CD4-positive, CD25-positive, alpha-beta regulatory T cell (primary cell): ENCODE results near the gene RAB40C. TPM values are rescaled to one million over a fixed set of nuclear protein-coding genes. Genes with fewer than 3 reads are reported as not detected.

ENCODE experiments used
- ATAC-seq, 2 donors: fragments of 150-1000 bp; cut with Tn5 transposase; one replicate each; pipeline ENCODE4 v1.10.0; 2021; ENCODE audit warnings: low read depth in 2 of 2, moderate number of reproducible peaks in 2 of 2, moderate library complexity in 1 of 2
- DNase-seq, 3 donors: peaks; one replicate each; pipeline versions ENCODE4 v3.0.0 to v3.0.0-alpha.2; 2012 to 2022; ENCODE audit warnings: mixed read lengths in 1 of 3
- H3K27ac ChIP-seq: one replicate; pipeline ENCODE4 v1.7.0; 2013; ENCODE audit warnings: mild to moderate bottlenecking, low read length; ENCODE audit not compliant: insufficient read depth, poor library complexity, severe bottlenecking
- H3K27me3 ChIP-seq: one replicate; pipeline ENCODE4 v1.7.0; 2013; ENCODE audit warnings: low read length; ENCODE audit not compliant: control insufficient read depth, insufficient read depth
- H3K36me3 ChIP-seq: one replicate; pipeline ENCODE4 v1.7.0; 2013; ENCODE audit warnings: mild to moderate bottlenecking, low read length, moderate library complexity; ENCODE audit not compliant: control insufficient read depth, insufficient read depth
- H3K4me1 ChIP-seq: 2 replicates; pipeline ENCODE4 v1.7.0; 2013; ENCODE audit warnings: mild to moderate bottlenecking, low read length; ENCODE audit not compliant: insufficient read depth, control insufficient read depth, poor library complexity, severe bottlenecking
- H3K4me3 ChIP-seq: one replicate; pipeline ENCODE4 v1.7.0; 2013; ENCODE audit warnings: low read depth, mild to moderate bottlenecking, low read length, moderate library complexity
- H3K9me3 ChIP-seq, 2 experiments: 1 replicate in 1 of 2; 2 replicates in 1 of 2; pipeline ENCODE4 v1.7.0; 2013; ENCODE audit warnings: low read length in 2 of 2, mild to moderate bottlenecking in 1 of 2, moderate library complexity in 1 of 2; ENCODE audit not compliant: control insufficient read depth in 2 of 2
- H3K27ac Mint-ChIP-seq, 3 donors: one replicate each; pipeline ENCODE4 v1.8.0; 2020 to 2022; ENCODE audit warnings: mild to moderate bottlenecking in 3 of 3, mixed read lengths in 3 of 3, moderate library complexity in 2 of 3
- H3K27me3 Mint-ChIP-seq: one replicate; pipeline ENCODE4 v1.8.0; 2022; ENCODE audit warnings: mild to moderate bottlenecking, mixed read lengths
- H3K36me3 Mint-ChIP-seq: one replicate; pipeline ENCODE4 v1.8.0; 2020; ENCODE audit warnings: mixed read lengths
- H3K4me1 Mint-ChIP-seq, 4 donors: one replicate each; pipeline ENCODE4 v1.8.0; 2020 to 2022; ENCODE audit warnings: mixed read lengths in 4 of 4, mild to moderate bottlenecking in 1 of 4
- H3K4me3 Mint-ChIP-seq, 4 donors: one replicate each; pipeline ENCODE4 v1.8.0; 2020 to 2022; ENCODE audit warnings: mild to moderate bottlenecking in 4 of 4, mixed read lengths in 4 of 4, moderate library complexity in 3 of 4
- H3K9me3 Mint-ChIP-seq, 7 donors: one replicate each; pipeline ENCODE4 v1.8.0; 2020 to 2022; ENCODE audit warnings: mixed read lengths in 7 of 7, mild to moderate bottlenecking in 3 of 7, moderate library complexity in 2 of 7
- polyA plus RNA-seq, 4 donors: library from polyadenylated mRNA; unstranded; fragments of 300-500 nt; fragmentation: Illumina TruSeq; gene quantifications; one replicate each; pipeline ENCODE4 v1.2.3, GENCODE V29; 2021
- total RNA-seq: library from RNA; stranded (reverse); gene quantifications from one replicate; pipeline ENCODE4 v1.2.3, GENCODE V29; 2022

RAB40C gene
- total and polyA plus RNA-seq, 5 donors from 2014 or later: 6.8 to 12.1 (median 8.6) TPM

DNA sequence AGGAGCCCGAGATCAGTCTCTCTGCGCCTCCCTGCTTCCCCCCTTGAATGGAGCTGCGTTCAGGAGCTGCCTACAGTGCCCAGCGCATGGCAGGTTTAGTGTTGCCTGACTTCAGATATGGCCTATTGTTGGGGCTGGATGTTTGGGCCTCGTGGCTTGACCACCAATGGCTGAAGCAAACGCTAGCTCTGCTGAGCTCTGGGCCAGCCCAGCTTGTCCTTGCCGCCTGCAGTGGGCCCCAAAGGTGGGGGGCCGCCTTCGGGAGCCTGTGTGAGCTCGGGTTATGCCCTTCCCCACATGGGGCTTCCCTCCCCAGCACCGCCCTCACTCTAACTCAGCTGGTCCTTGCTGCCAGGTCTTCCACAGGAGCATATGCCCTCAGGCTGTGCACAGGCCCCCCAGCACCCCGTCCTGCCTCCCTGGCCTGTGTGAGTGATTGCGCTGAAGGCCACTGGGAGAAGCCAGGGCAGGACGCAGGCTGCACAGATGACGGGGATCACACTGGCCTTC is 48.2 kb downstream of the RAB40C start:
- Mint-ChIP-seq H3K27me3 (peaks cover 8% of the 10 kb centered on the region), H3K4me1 (peaks cover 0 to 17% (median 4%) of the 10 kb centered on the region in 4 donors), H3K27ac (peak overlapping the region in 1 of 3 donors; percentile 14), H3K9me3 (peaks cover 0 to 3% (median 0%) of the 10 kb centered on the region in 7 donors), H3K36me3 (no peaks in the 10 kb centered on the region), H3K4me3 (peak overlapping the region; percentile 11 to 77 (median 70))
- Histone ChIP-seq H3K4me3 (no peak overlapping the region), H3K27me3 (no peaks in the 10 kb centered on the region), H3K4me1 (peaks cover 37% of the 10 kb centered on the region), H3K36me3 (no peaks in the 10 kb centered on the region), H3K9me3 (peaks cover 0 to 4% of the 10 kb centered on the region in 2 experiments), H3K27ac (no peak overlapping the region)
- ATAC-seq (no peak), DNase-seq (no peak)

DNA sequence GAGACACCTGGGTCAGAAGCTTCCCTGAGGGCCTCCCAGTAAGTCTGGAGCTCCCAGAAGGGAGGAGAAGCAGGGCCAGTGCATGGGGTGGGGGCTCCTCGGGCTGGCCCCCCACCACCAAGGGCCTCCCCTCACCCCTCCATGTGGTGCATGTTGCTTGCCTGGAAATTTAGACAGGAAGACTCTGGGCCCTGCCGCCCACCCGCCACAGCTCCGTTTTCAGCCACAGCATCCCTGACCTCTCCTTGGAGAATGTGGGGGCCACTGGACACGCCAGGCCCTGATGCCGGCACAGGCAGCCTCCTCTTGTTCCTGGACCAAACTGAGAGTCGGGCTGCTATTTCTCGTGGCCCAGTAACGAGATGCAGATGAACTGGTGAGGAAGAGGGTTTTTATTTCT is 49.0 kb downstream of the RAB40C start:
- peaks cover 38% of the 10 kb centered on the region for H3K4me1 ChIP-seq
- peak overlapping the region; percentile 4 to 77 (median 41) for H3K4me3 Mint-ChIP-seq
- DNase-seq (no peak), ATAC-seq (no peak)
- H3K36me3 ChIP-seq: no peaks in the 10 kb centered on the region
- no peak overlapping the region for H3K4me3 ChIP-seq
- no peaks in the 10 kb centered on the region for H3K36me3 Mint-ChIP-seq
- H3K27ac Mint-ChIP-seq: peak overlapping the region in 2 of 3 donors; percentile 73 to 86
- H3K27ac ChIP-seq: no peak overlapping the region
- H3K27me3 ChIP-seq: no peaks in the 10 kb centered on the region
- peaks cover 0 to 20% (median 4%) of the 10 kb centered on the region in 4 donors for H3K4me1 Mint-ChIP-seq
- H3K27me3 Mint-ChIP-seq: peaks cover 8% of the 10 kb centered on the region
- H3K9me3 ChIP-seq: peaks cover 0 to 4% of the 10 kb centered on the region in 2 experiments
- H3K9me3 Mint-ChIP-seq: peaks cover 0 to 3% (median 0%) of the 10 kb centered on the region in 7 donors

DNA sequence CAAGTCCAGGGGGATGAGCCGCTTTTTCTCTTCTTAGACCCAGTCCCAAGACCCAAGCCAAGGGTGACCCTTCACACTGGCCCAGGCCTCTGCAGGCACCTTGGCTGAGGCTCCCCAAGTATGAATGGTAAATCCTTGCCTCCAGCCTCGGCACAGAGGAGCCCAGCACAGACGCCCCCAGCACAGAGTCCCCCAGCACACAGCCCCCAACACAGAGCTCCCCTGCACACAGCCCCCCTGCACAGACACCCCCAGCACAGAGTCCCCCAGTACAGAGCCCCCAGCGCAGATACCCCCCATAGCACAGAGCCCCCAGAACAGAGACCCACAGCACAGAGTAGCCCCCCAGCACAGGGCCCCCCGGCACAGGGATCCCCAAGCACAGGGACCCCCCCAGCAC is 50.7 kb downstream of the RAB40C start:
- peaks cover 8% of the 10 kb centered on the region for H3K27me3 Mint-ChIP-seq
- DNase-seq: no peak
- peaks cover 0 to 27% (median 4%) of the 10 kb centered on the region in 4 donors for H3K4me1 Mint-ChIP-seq
- peaks cover 29% of the 10 kb centered on the region for H3K4me1 ChIP-seq
- no peak overlapping the region for H3K4me3 ChIP-seq
- peaks cover 0 to 3% (median 0%) of the 10 kb centered on the region in 7 donors for H3K9me3 Mint-ChIP-seq
- no peaks in the 10 kb centered on the region for H3K36me3 Mint-ChIP-seq
- H3K27me3 ChIP-seq: no peaks in the 10 kb centered on the region
- H3K27ac Mint-ChIP-seq: no peak overlapping the region
- no peak for ATAC-seq
- peaks cover 0 to 4% of the 10 kb centered on the region in 2 experiments for H3K9me3 ChIP-seq
- H3K27ac ChIP-seq: no peak overlapping the region
- H3K4me3 Mint-ChIP-seq: peak overlapping the region in 2 of 4 donors; percentile 58 to 62
- no peaks in the 10 kb centered on the region for H3K36me3 ChIP-seq

DNA sequence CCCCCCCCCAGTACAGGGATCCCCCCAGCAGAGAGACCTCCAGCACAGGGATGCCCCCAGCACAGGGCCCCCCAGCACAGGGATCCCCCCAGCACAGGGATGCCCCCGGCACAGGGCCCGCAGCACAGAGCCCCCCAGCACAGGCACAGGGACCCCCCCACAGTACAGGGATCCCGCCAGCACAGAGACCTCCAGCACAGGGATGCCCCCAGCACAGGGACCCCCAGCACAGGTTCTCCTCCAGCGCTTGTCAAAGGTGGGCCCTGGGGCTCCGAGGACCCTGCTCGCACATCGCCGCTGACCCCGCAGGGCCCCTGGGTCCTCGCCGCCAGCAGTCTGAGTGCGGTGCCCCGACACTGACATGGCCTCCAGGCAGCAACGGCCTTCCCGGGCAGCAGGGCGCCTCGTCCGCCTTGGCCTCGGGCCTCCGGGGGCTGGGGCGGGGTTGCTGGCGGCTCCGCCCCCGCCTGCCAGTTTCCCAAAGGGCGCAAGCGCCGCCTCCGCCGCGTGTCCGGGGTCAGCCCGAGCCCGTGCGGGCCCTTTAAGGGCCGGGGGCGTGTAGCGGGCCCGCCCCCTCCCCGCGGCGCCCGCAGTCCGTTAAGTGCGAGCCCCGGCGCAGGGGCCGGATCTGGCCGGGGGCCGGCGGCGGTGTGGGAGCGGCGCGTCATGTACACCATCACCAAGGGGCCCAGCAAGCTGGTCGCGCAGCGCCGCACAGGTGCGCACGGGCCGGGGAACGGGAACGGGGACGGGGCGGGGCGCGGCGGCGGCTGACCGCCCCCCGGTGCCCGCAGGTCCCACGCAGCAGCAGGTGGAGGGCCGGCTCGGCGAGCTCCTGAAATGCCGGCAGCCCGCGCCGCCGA is 51.7 kb downstream of the RAB40C start, which contains the start of gene MCRIP2:
Gene MCRIP2 (plus strand): TSS at position 503 of the 863 bp plus-strand sequence. CDS start 164 bp downstream, at position 667.
- no peaks in the 10 kb centered on the region for H3K27me3 ChIP-seq
- no peak within 1 kb of the TSS for H3K4me3 ChIP-seq
- peak within 1 kb of the TSS; percentile 14 for H3K27ac ChIP-seq
- H3K36me3 ChIP-seq: no peaks in the 10 kb centered on the region
- H3K4me1 Mint-ChIP-seq: peaks cover 0 to 24% (median 2%) of the 10 kb centered on the region in 4 donors
- ATAC-seq (peak; percentile 13 to 22), DNase-seq (peak; percentile 51 to 72 (median 58))
- H3K4me1 ChIP-seq: peaks cover 22% of the 10 kb centered on the region
- peaks cover 4% of the 10 kb centered on the region for H3K27me3 Mint-ChIP-seq
- peaks cover 0 to 2% (median 0%) of the 10 kb centered on the region in 7 donors for H3K9me3 Mint-ChIP-seq
- H3K27ac Mint-ChIP-seq: no peak within 1 kb of the TSS
- no peaks in the 10 kb centered on the region for H3K36me3 Mint-ChIP-seq
- peak within 1 kb of the TSS in 3 of 4 donors; percentile 59 to 82 (median 76) for H3K4me3 Mint-ChIP-seq
- H3K9me3 ChIP-seq: peaks cover 0 to 4% of the 10 kb centered on the region in 2 experiments

DNA sequence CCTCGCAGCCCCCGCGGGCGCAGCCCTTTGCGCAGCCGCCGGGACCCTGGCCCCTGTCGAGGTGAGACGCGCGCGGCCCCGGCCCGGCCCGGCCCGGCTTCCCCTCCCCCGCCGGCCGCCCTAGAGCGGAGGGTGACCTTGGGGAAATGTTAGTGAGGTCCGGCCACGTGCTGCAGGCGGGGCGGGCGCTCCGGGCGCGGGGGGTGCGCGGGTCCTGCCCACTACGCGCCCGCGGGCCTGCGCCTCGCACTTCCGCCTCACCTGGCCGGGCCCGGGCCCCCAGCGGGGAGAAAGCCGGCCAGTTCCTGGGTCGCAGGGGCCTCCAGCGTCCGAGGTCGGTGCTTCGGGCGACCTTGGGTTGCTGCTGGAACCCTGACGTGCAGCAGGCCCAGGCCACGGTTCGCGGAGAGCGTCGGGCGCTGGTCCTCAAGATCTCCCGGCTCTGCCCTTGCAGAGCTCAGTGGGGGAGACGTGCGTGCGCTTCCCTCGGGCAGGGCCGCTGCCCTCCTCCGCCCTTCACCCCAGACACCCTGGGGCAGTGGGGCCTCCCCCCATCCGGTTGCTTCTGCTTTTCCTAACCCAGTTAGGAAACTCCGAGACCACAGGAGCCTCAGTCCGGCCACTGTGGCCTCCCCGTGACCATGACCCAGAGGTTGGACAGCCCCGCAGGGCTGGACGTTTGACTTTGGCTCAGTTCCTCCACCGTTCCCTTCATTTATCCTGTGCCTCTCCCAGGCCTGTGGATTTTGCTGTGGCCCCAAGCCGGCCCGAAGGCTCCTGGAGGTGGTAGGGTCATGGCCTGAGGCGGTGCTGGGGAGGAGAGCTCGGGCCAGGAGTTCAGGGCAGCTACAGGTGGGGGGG is 52.6 kb downstream of the RAB40C start:
- Mint-ChIP-seq H3K36me3 (no peaks in the 10 kb centered on the region), H3K9me3 (no peaks in the 10 kb centered on the region), H3K27ac (no peak overlapping the region), H3K4me3 (peak overlapping the region in 3 of 4 donors; percentile 59 to 82 (median 76)), H3K27me3 (no peaks in the 10 kb centered on the region), H3K4me1 (peaks cover 0 to 21% (median 0%) of the 10 kb centered on the region in 4 donors)
- H3K27ac ChIP-seq: no peak overlapping the region
- ATAC-seq (peak; percentile 22 to 31), DNase-seq (peak; percentile 19 to 46 (median 25))
- H3K27me3 ChIP-seq: no peaks in the 10 kb centered on the region
- peaks cover 21% of the 10 kb centered on the region for H3K4me1 ChIP-seq
- H3K36me3 ChIP-seq: no peaks in the 10 kb centered on the region
- peaks cover 0 to 2% of the 10 kb centered on the region in 2 experiments for H3K9me3 ChIP-seq
- H3K4me3 ChIP-seq: no peak overlapping the region

DNA sequence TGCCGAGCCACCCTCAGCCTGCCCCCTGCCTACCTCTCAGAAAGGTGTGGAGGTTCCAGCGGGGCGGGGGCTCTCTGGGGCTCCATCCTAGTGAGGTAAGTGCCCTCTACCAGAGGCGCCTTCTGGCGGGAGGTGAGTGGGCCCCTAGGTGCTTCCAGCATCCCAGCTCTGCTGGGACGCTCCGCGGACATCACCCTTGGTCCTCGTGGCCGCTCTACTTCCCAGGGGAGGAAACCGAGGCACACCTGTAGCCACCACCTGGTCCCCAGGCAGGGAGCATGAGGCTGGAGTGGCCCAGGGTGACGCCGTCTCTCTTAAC is 53.1 kb downstream of the RAB40C start:
- no peak for DNase-seq
- no peak for ATAC-seq
- Mint-ChIP-seq H3K9me3 (no peaks in the 10 kb centered on the region), H3K4me3 (peak overlapping the region; percentile 59 to 82 (median 78)), H3K4me1 (peaks cover 0 to 23% (median under 1%) of the 10 kb centered on the region in 4 donors), H3K27me3 (no peaks in the 10 kb centered on the region), H3K27ac (no peak overlapping the region), H3K36me3 (no peaks in the 10 kb centered on the region)
- Histone ChIP-seq H3K27me3 (no peaks in the 10 kb centered on the region), H3K9me3 (no peaks in the 10 kb centered on the region), H3K27ac (no peak overlapping the region), H3K36me3 (no peaks in the 10 kb centered on the region), H3K4me3 (no peak overlapping the region), H3K4me1 (peaks cover 26% of the 10 kb centered on the region)

DNA sequence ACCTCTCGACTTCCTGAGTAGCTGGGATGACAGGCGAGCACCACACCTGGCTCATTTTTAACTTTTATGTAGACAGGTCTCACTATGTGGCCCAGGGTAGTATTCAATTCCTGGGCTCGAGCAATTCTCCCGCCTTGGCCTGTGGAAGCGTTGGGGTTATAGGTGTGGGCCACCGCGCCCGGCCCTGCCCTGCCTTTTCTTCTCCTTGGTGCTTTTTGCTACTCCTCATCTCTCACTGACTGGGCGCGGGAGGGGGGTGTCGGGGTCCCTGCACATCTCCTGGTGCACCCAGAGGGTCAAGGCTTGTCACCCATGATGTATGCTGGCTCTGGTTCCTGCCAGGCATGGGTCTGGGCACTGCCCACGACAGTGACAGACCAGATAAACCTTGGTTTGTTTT is 54.7 kb downstream of the RAB40C start:
- peaks cover 38% of the 10 kb centered on the region for H3K4me1 ChIP-seq
- ATAC-seq (no peak), DNase-seq (no peak)
- no peak overlapping the region for H3K4me3 ChIP-seq
- H3K9me3 ChIP-seq: no peaks in the 10 kb centered on the region
- H3K36me3 Mint-ChIP-seq: no peaks in the 10 kb centered on the region
- no peaks in the 10 kb centered on the region for H3K36me3 ChIP-seq
- H3K9me3 Mint-ChIP-seq: no peaks in the 10 kb centered on the region
- H3K4me1 Mint-ChIP-seq: peaks cover 0 to 29% (median 3%) of the 10 kb centered on the region in 4 donors
- H3K27me3 Mint-ChIP-seq: no peaks in the 10 kb centered on the region
- no peaks in the 10 kb centered on the region for H3K27me3 ChIP-seq
- no peak overlapping the region for H3K27ac ChIP-seq
- H3K27ac Mint-ChIP-seq: peak overlapping the region in 1 of 3 donors; percentile 48
- H3K4me3 Mint-ChIP-seq: peak overlapping the region; percentile 52 to 80 (median 74)
